PC-9 (cell line): ENCODE results near the gene LRMDA. TPM values are rescaled to one million over a fixed set of nuclear protein-coding genes. Genes with fewer than 3 reads are reported as not detected.

Experiments used
- BruUV-seq: library from RNA; stranded (reverse); fragments of 400-500 nt; replicated peaks from 2 replicates; lab custom pipeline; 2021; lab: Mats Ljungman, UMichigan
- CTCF ChIA-PET: fragments of 300-600 bp; sonication (Branson Sonifier 250); formaldehyde crosslinking; loops from one replicate; lab custom pipeline; 2022; ENCODE audit warnings: antibody characterized with exemption; lab: Charles Lee
- POLR2A ChIA-PET: fragments of 300-600 bp; sonication (Branson Sonifier 250); formaldehyde crosslinking; loops from one replicate; lab custom pipeline; 2022; ENCODE audit warnings: antibody characterized with exemption; ENCODE audit not compliant: unreplicated experiment; lab: Charles Lee
- DNase-seq, 2 experiments: peaks; one replicate each; pipeline versions ENCODE4 v3.0.0 to v3.0.0-alpha.2; 2015 to 2022; ENCODE audit warnings: mixed read lengths in 1 of 2
- H2AFZ ChIP-seq: fragments of 200-600 bp; sonication (generic); 2 replicates; pipeline ENCODE4 v1.8.1; 2017; ENCODE audit warnings: antibody characterized with exemption
- H3F3A ChIP-seq: fragments of 200-600 bp; sonication (generic); 2 replicates; pipeline ENCODE4 v1.8.1; 2017; ENCODE audit warnings: antibody characterized with exemption, mild to moderate bottlenecking, low read depth; ENCODE audit not compliant: insufficient read depth
- H3K27ac ChIP-seq: fragments of 200-600 bp; sonication (generic); 2 replicates; pipeline ENCODE4 v1.6.1; 2016; ENCODE audit warnings: mixed run types
- H3K27me3 ChIP-seq: fragments of 200-600 bp; sonication (generic); 2 replicates; pipeline ENCODE4 v1.6.1; 2016; ENCODE audit warnings: low read depth, mixed run types; ENCODE audit not compliant: insufficient read depth
- H3K36me3 ChIP-seq: fragments of 200-600 bp; sonication (generic); 2 replicates; pipeline ENCODE4 v1.6.1; 2016; ENCODE audit warnings: low read depth, mixed run types
- H3K4me1 ChIP-seq: fragments of 200-600 bp; sonication (generic); replicated peaks from 2 replicates; pipeline ENCODE4 v1.6.1; 2016; ENCODE audit warnings: mixed run types; ENCODE audit not compliant: insufficient read depth
- H3K4me2 ChIP-seq: fragments of 200-600 bp; sonication (generic); 2 replicates; pipeline ENCODE4 v1.6.1; 2017; ENCODE audit warnings: mixed run types
- H3K4me3 ChIP-seq: fragments of 200-600 bp; sonication (generic); 2 replicates; pipeline ENCODE4 v1.6.1; 2016; ENCODE audit warnings: mixed run types
- H3K79me2 ChIP-seq: fragments of 200-600 bp; sonication (generic); 2 replicates; pipeline ENCODE4 v1.6.1; 2017; ENCODE audit warnings: low read depth, mixed run types
- H3K9me2 ChIP-seq: fragments of 200-600 bp; sonication (generic); 2 replicates; pipeline ENCODE4 v1.8.1; 2017; ENCODE audit warnings: mild to moderate bottlenecking; ENCODE audit not compliant: insufficient read depth
- H3K9me3 ChIP-seq: fragments of 200-600 bp; sonication (generic); 2 replicates; pipeline ENCODE4 v1.8.1; 2016; ENCODE audit warnings: low read depth; ENCODE audit not compliant: insufficient read depth
- H4K20me1 ChIP-seq: fragments of 200-600 bp; sonication (generic); 2 replicates; pipeline ENCODE4 v1.8.1; 2017; ENCODE audit not compliant: insufficient read depth
- CTCF ChIP-seq: fragments of 200-600 bp; sonication (generic); conservative IDR thresholded peaks from 2 replicates; pipeline ENCODE4 v1.6.1; 2017; ENCODE audit warnings: mixed run types, antibody characterized with exemption, mild to moderate bottlenecking, moderate library complexity
- EZH2 ChIP-seq: fragments of 200-600 bp; sonication (generic); IDR thresholded peaks from 2 replicates; pipeline ENCODE4 v1.8.0; 2017; ENCODE audit warnings: antibody characterized with exemption, low read depth
- intact Hi-C: fragments of 100-400 bp; cut with micrococcal nuclease; formaldehyde crosslinking; loops from one replicate; pipeline ENCODE4 v1.10.0; 2022; ENCODE audit not compliant: unreplicated experiment
- total RNA-seq: library from RNA; stranded (reverse); gene quantifications from 2 replicates; pipeline ENCODE4 v1.2.3, GENCODE V29; 2021

The LRMDA gene
- total RNA-seq, 1 experiment from 2014 or later = not detected

- H3K27me3 ChIP-seq = no peaks in the 10 kb centered on the region
- no peak overlapping the region for H2AFZ ChIP-seq
- no peaks in the 10 kb centered on the region for H3F3A ChIP-seq
- ChIA-PET POLR2A (no interaction called here), CTCF (no interaction called here)
- no TSS peak for BruUV-seq
- H3K27ac ChIP-seq = no peak overlapping the region
- no peaks in the 10 kb centered on the region for H4K20me1 ChIP-seq
- H3K4me1 ChIP-seq = no peaks in the 10 kb centered on the region
- no peak overlapping the region for H3K4me2 ChIP-seq
- intact Hi-C loops = loop anchor here (2.0 kb wide), 2 partner anchors 509 to 635 kb away; no protein-coding TSS in a partner anchor
- no peaks in the 10 kb centered on the region for H3K9me3 ChIP-seq
- no peak overlapping the region for H3K4me3 ChIP-seq
- no peaks in the 10 kb centered on the region for H3K9me2 ChIP-seq
- no peaks in the 10 kb centered on the region for H3K79me2 ChIP-seq
- no peaks in the 10 kb centered on the region for H3K36me3 ChIP-seq
- DNase-seq = no peak
- TF ChIP-seq CTCF (no peak), EZH2 (no peak)
Observed at GRCh38 chr10:76037531-76038155, 606.2 kb downstream of the LRMDA start.

- H2AFZ ChIP-seq = no peak overlapping the region
- no peaks in the 10 kb centered on the region for H3K36me3 ChIP-seq
- H3K4me3 ChIP-seq = no peak overlapping the region
- H3K79me2 ChIP-seq = no peaks in the 10 kb centered on the region
- no peak for DNase-seq
- no peak overlapping the region for H3K27ac ChIP-seq
- BruUV-seq = no TSS peak
- H4K20me1 ChIP-seq = no peaks in the 10 kb centered on the region
- POLR2A ChIA-PET = no interaction called here
- H3F3A ChIP-seq = no peaks in the 10 kb centered on the region
- no peaks in the 10 kb centered on the region for H3K27me3 ChIP-seq
- H3K4me1 ChIP-seq = no peaks in the 10 kb centered on the region
- no peaks in the 10 kb centered on the region for H3K9me3 ChIP-seq
- H3K4me2 ChIP-seq = no peak overlapping the region
- TF ChIP-seq CTCF (no peak), EZH2 (no peak)
- intact Hi-C loops = no loop called here
- CTCF ChIA-PET = no interaction called here
- H3K9me2 ChIP-seq = no peaks in the 10 kb centered on the region
Observed at GRCh38 chr10:76038696-76039095, 607.3 kb downstream of the LRMDA start.

GRCh38 chr10:76040107-76040829, 608.8 kb downstream of the LRMDA start:
- BruUV-seq = no TSS peak
- H3K36me3 ChIP-seq = no peaks in the 10 kb centered on the region
- no peaks in the 10 kb centered on the region for H3F3A ChIP-seq
- POLR2A ChIA-PET = no interaction called here
- no peak overlapping the region for H3K4me2 ChIP-seq
- no peaks in the 10 kb centered on the region for H3K27me3 ChIP-seq
- no peaks in the 10 kb centered on the region for H3K9me2 ChIP-seq
- CTCF ChIA-PET = no interaction called here
- no peaks in the 10 kb centered on the region for H3K4me1 ChIP-seq
- H3K4me3 ChIP-seq = no peak overlapping the region
- no peaks in the 10 kb centered on the region for H4K20me1 ChIP-seq
- no peaks in the 10 kb centered on the region for H3K79me2 ChIP-seq
- no peaks in the 10 kb centered on the region for H3K9me3 ChIP-seq
- TF ChIP-seq CTCF = no peak
- H3K27ac ChIP-seq = no peak overlapping the region
- DNase-seq = no peak
- intact Hi-C loops = no loop called here
- no peak overlapping the region for H2AFZ ChIP-seq
